ENCODE measurements around the gene TUBB6. TPM values are rescaled to one million over a fixed set of nuclear protein-coding genes. Genes with fewer than 3 reads are reported as not detected.

Gene TUBB6
- total and polyA plus RNA-seq, 2 of the 8 experiments (the other 6 are each of a cell fraction or from before 2014, with no cell fraction given) = 126 to 223 TPM

- DNase-seq (ENCODE audit: low read depth in 1 of 2, low spot score in 2 of 2) (no peak), FAIRE-seq (no peak)
- no peak overlapping the region for H2AFZ ChIP-seq (ENCODE audit: low read length)
- no peaks in the 10 kb centered on the region; a peak in 2 of 7 replicates for H3K27me3 ChIP-seq (replicated peaks in 1 of 4; ENCODE audit: control insufficient read depth in 3 of 4, extremely low read depth in 1 of 4, insufficient read depth in 3 of 4, low read length in 3 of 4)
- peaks cover 0 to 2% of the 10 kb centered on the region in 2 experiments for H4K20me1 ChIP-seq (replicated peaks in 1 of 2; ENCODE audit: control insufficient read depth in 1 of 2, insufficient read depth in 2 of 2, low read length in 2 of 2)
- no peaks in the 10 kb centered on the region for H3K9me3 ChIP-seq (ENCODE audit: insufficient read depth in 2 of 2, low read depth in 1 of 2, low read length in 1 of 2)
- WGBS, 2 experiments (ENCODE audit: extremely low coverage in 1 of 2, insufficient coverage in 1 of 2, insufficient read length in 1 of 2, insufficient replicate concordance in 2 of 2, low coverage in 1 of 2, low lambda C conversion rate in 2 of 2, missing lambda C conversion rate in 1 of 2) = 88% methylated on average over 1 of the region's 1 CpG; no CpG with 5 or more reads in 1 of the 2 experiments
- H2BK15ac ChIP-seq (ENCODE audit: low read length) = no peak overlapping the region
- peaks cover 2% of the 10 kb centered on the region; the same call in 1 of the 2 replicates for H3K79me1 ChIP-seq (ENCODE audit: low read depth, low read length)
- CTCF ChIA-PET (ENCODE audit: partially characterized antibody) = interaction anchor here (1.2 to 11.7 kb wide), 6 partner anchors 14 to 35 kb away, joined by 3 to 96 read pairs (median 10); no protein-coding TSS in a partner anchor
- H3K4ac ChIP-seq (replicated peaks; ENCODE audit: insufficient read length, low read depth, low read length) = no peak overlapping the region
- H3K23me2 ChIP-seq (ENCODE audit: low read depth, low read length) = no peaks in the 10 kb centered on the region
- H4K91ac ChIP-seq (replicated peaks; ENCODE audit: insufficient read length, low read length) = no peak overlapping the region
- H4K8ac ChIP-seq (ENCODE audit: extremely low read depth, insufficient read depth, low read length) = no peak overlapping the region
- no peak overlapping the region for H3K9ac ChIP-seq (replicated peaks in 1 of 4; ENCODE audit: extremely low read depth in 1 of 4, low read depth in 3 of 4, low read length in 3 of 4)
- H3K79me2 ChIP-seq (ENCODE audit: control insufficient read depth in 1 of 2, insufficient read depth in 2 of 2, low read length in 2 of 2) = peaks cover 0 to 2% of the 10 kb centered on the region in 2 experiments; a peak in 2 of 4 replicates
- POLR2A ChIA-PET (ENCODE audit: partially characterized antibody) = interaction anchor here (0.8 to 1.1 kb wide), 2 partner anchors 10 to 20 kb away, joined by 3 to 4 read pairs; no protein-coding TSS in a partner anchor
- H2BK12ac ChIP-seq (ENCODE audit: low read depth, low read length) = no peak overlapping the region
- no peak overlapping the region for H3K56ac ChIP-seq (replicated peaks; ENCODE audit: insufficient read length, low read depth, low read length)
- H3K18ac ChIP-seq (ENCODE audit: extremely low read depth, low read length) = no peak overlapping the region
- no peak overlapping the region for H2BK5ac ChIP-seq (ENCODE audit: low read depth, low read length)
- H3K27ac ChIP-seq (ENCODE audit: low read depth, low read length) = no peak overlapping the region
- H3K36me3 ChIP-seq (ENCODE audit: control insufficient read depth in 2 of 4, insufficient read depth in 4 of 4, low read length in 3 of 4) = peaks cover 0 to 39% (median 6%) of the 10 kb centered on the region in 4 experiments; a peak in 4 of 8 replicates
- no peak overlapping the region for H3K4me3 ChIP-seq (ENCODE audit: extremely low read depth in 1 of 4, insufficient read depth in 2 of 4, low read depth in 3 of 4, low read length in 4 of 4)
- no peak overlapping the region for H2BK120ac ChIP-seq (replicated peaks; ENCODE audit: low read depth, low read length)
- no peak overlapping the region for H2AK5ac ChIP-seq (ENCODE audit: low read depth, low read length)
- no peak overlapping the region for H3K14ac ChIP-seq (ENCODE audit: insufficient read length)
- no peaks in the 10 kb centered on the region; a peak in 1 of 7 replicates for H3K4me1 ChIP-seq (replicated peaks in 1 of 4; ENCODE audit: control insufficient read depth in 3 of 4, insufficient read depth in 4 of 4, low read length in 3 of 4)
- H4K5ac ChIP-seq (ENCODE audit: insufficient read length, low read depth, low read length) = no peak overlapping the region
- no peak overlapping the region for H3K4me2 ChIP-seq (ENCODE audit: insufficient read depth in 1 of 2, low read depth in 2 of 2, low read length in 2 of 2)
- no peak overlapping the region for H2BK20ac ChIP-seq (ENCODE audit: low read length)
- H3K23ac ChIP-seq (ENCODE audit: insufficient read length) = no peak overlapping the region
- TF ChIP-seq POLR2A (IDR thresholded peaks at IDR 0.05; ENCODE audit: control extremely low read depth in 1 of 2, low read depth in 2 of 2, low read length in 2 of 2) (no peak), SIRT6 (IDR thresholded peaks at IDR 0.05; ENCODE audit: low read length) (no peak), CBX8 (IDR thresholded peaks at IDR 0.05; ENCODE audit: borderline replicate concordance, low read depth, low read length) (no peak), KDM5A (IDR thresholded peaks at IDR 0.05; ENCODE audit: low read length) (no peak), ATF2 (IDR thresholded peaks at IDR 0.05; ENCODE audit: low read length) (no peak), EZH2 (IDR thresholded peaks at IDR 0.05; ENCODE audit: low read depth, low read length, severe bottlenecking) (no peak), BCL11A (IDR thresholded peaks at IDR 0.05; ENCODE audit: low read depth in 2 of 2, low read length in 2 of 2) (no peak), POLR2AphosphoS5 (IDR thresholded peaks at IDR 0.05; ENCODE audit: low read depth, low read length) (no peak), SIN3A (conservative IDR thresholded peaks at IDR 0.05 in 1 of 2, IDR thresholded peaks at IDR 0.05 in 1 of 2; ENCODE audit: low read depth in 1 of 2, low read length in 2 of 2) (no peak), ZNF274 (IDR thresholded peaks at IDR 0.05; ENCODE audit: borderline replicate concordance, extremely low read depth, low read length) (no peak), KDM4A (IDR thresholded peaks at IDR 0.05; ENCODE audit: low read depth, low read length, severe bottlenecking) (no peak)
Observed at GRCh38 chr18:12314591-12315305, 6.7 kb downstream of the TUBB6 start.

All from H1 (cell line).